HFF-Myc (cell line): ENCODE measurements around the gene DDIT3.

Experiments
- DNase-seq: peaks from one replicate; pipeline ENCODE4 v3.0.0-alpha.2; 2011; ENCODE audit warnings: low read depth; ENCODE audit errors: extremely low read depth
- H3K4me3 ChIP-seq: replicated peaks from 2 replicates; pipeline ENCODE4 v1.5.1; 2011; ENCODE audit warnings: low read depth, mild to moderate bottlenecking, control low read depth, low read length
- TF ChIP-seq, protein P1 (sequence below): IDR thresholded peaks from 2 replicates; pipeline ENCODE4 v1.5.1; 2012; ENCODE audit warnings: mild to moderate bottlenecking, low read depth, low read length, control low read depth; ENCODE audit errors: missing control alignments

The DDIT3 gene

DNA sequence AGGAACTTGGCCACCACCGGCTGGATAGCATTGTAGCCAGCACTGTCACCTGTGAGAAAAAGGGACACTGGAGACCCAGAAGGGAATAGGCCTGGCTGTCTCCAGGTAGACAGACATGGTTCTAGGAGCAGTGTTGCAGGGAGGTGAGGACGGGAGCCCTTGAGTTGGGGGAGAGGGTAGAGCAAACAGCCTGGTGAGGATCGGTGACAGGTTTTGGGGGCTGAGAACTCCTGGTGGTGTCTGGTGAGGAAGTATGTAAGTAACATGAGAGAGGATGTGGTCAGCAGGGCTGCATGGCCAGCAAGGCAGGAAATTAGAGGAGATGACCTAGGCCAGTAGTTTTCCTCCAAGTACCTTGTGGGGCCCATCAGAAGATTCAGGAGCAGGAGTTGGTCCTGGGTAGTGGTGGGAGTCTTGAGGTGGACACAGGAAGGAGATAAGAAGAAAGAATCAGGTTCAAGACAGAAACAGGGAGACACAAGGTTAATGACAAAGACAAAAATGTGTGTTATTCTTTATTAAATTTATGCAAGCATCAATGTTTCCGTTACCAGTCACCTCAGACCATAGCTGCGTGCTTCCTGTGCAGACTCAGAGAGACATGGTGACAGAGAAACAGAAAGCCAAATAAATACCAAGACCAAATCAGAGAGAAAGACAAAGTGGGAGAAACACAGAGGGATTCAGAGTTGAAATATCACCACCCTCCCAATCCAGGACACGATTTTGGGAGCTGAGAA lies 40.8 kb downstream of the DDIT3 start, which contains the start of gene ARHGAP9:
Gene ARHGAP9, minus strand, starts transcription at position 491 of the 740 bp plus-strand sequence. Its CDS starts 460 bp downstream, at position 31.
- no peak for DNase-seq
- TF ChIP-seq, protein P1, sequence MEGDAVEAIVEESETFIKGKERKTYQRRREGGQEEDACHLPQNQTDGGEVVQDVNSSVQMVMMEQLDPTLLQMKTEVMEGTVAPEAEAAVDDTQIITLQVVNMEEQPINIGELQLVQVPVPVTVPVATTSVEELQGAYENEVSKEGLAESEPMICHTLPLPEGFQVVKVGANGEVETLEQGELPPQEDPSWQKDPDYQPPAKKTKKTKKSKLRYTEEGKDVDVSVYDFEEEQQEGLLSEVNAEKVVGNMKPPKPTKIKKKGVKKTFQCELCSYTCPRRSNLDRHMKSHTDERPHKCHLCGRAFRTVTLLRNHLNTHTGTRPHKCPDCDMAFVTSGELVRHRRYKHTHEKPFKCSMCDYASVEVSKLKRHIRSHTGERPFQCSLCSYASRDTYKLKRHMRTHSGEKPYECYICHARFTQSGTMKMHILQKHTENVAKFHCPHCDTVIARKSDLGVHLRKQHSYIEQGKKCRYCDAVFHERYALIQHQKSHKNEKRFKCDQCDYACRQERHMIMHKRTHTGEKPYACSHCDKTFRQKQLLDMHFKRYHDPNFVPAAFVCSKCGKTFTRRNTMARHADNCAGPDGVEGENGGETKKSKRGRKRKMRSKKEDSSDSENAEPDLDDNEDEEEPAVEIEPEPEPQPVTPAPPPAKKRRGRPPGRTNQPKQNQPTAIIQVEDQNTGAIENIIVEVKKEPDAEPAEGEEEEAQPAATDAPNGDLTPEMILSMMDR, result no peak
- H3K4me3 ChIP-seq, result no peak within 1 kb of the TSS

DNA sequence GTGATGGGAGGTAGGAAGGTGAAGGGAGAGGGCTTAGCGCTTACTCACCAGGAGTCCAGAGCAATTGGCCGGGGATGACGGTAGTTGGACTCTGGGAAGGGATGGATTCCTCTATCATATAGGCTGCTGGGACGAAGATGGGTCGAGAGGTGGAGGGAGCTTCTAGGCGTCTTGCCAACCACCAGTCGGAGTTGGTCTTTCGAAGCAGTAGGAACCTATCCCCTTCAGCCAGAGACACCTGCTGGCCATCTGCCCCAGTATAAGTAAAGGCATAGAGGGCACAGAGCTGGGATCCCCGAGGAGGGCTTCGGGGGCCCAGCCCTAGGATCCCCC lies 41.3 kb downstream of the DDIT3 start:
- TF ChIP-seq, protein P1, result no peak
- no peak overlapping the region for H3K4me3 ChIP-seq
- DNase-seq, result no peak

DNA sequence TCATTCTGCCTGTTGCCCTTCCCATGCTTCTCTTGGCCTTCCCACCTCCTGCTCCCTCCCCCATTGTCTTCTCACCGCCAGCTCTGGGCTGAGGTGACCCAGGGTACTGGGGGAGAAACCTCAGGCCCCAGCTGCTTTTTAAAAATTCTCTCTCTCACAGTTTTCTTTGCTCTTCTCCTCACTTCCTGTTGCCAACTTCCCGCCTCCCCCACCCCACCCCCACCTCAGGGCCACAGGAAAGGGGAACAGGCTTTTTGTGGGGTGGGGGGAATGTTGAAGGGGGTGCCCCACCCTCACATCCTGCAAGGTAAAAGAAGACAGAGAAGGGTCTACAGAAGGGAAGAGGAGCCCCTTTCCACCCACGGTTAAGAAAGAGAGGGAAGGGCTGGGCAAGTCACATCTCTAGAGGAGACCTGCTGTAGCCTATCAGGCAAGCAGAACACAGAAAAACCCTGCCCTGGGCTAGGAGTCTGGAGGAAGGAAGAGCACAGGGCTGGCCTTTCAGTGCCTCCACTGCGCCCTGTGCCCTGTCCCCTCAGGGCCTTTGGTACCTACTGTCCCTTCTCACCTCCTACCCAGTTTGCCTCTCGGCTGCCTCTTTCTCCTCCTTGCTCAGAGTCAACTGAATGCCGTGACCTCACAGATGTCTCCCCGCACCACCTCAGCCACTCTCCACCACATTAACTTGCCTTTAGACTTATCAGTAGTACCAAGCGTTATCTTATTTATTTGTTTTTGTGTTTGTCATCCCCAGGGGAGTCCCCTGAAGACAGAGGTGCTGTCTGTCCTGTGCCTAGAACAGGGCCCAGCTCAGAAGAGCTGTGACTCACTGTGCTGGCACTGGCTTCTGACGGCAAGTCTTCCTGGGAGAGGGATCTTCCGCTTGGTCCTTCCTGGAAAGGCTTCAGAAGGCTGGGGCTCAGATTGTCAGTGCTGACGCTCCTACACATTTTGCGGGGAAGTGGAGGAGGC lies 42.3 kb downstream of the DDIT3 start:
- TF ChIP-seq, protein P1, result no peak
- H3K4me3 ChIP-seq, result no peak overlapping the region
- DNase-seq, result no peak

DNA sequence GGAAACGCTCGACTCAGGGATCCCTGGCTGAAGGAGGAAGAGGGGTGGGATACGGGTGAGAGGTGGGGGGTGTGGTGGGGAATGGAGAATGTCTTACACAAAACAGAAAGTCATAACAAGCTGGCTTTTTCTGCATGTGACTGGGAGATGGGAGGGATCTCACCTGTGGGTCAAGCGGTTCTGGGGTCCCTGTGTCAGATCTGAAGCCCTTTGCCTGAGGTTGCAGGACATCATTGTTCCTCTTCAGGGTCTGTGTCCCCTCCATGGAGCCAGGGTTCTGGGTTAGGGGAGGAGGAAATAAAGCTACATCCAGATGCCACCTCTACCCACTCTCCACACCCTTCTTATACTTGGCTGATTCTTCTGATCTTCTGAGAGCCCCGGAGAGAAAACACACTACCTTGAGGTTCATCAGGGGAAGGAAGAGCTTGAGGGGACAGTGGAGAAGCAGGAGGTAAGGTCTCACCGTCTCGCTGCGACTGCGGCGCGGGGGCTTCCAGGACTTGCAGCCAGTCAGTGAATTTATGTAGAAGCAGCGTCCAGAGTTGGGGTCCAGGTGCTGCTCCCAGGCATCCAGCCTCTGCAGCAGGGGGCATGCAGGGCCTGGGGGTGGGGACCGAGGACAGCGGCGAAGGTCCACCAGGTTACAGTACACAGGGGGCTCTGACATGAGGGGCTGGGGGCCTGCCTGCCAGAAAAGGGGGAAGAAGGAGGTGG lies 43.2 kb downstream of the DDIT3 start:
- no peak overlapping the region for H3K4me3 ChIP-seq

DNA sequence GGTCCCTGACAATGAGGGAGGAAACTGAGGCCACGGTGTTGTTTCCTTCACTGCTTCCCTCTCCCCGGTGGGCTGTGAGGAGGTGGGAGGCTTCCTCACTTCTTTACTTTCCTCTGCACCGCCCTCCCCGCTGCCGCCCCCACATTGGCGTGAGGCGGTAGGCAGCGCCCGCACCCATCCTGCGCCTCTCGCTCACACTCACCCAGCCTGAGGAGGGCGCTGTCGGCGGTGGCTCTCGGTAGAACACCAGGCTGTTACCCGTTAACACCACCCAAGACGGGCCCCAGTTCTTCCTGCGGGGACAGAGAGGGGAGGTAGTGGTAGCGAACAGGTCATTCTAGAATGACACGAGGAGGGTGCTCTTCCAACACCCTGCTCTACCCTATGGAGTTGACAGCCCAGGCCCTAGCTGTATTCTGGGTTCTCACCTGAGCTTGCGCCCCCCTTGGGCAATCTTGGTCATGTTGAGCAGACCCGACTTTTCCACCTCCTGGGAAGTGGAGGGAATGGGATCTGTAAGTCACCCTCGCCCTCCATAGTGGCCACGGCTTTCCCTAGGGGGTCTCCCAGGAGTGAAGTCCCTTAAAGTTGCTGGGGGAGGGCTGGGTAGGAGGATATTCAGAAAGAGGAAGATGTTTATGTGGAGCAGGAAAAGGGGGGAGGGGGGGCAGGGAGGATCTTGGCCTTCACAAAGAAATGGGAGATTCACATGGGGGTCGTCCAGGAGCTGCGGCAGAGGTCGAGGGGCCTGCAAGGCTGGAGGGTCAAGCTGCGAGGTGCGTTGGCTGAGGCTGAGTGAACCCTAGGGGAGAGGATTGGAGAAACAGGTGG lies 43.9 kb downstream of the DDIT3 start:
- no peak for DNase-seq
- TF ChIP-seq, protein P1, result peak; percentile 27

More for the DNA sequence above, 43.2 kb downstream of the DDIT3 start:
- TF ChIP-seq, protein P1, result no peak
- DNase-seq, result no peak

More for the DNA sequence above, 43.9 kb downstream of the DDIT3 start:
- H3K4me3 ChIP-seq, result peak overlapping the region; percentile 34
